NCI-H510A (cell line): Measurements from ENCODE around the gene ASAP3.

ENCODE experiments used
- DNase-seq: peaks from one replicate; lab custom pipeline; 2025; lab: John Stamatoyannopoulos, UW

The ASAP3 gene

DNA sequence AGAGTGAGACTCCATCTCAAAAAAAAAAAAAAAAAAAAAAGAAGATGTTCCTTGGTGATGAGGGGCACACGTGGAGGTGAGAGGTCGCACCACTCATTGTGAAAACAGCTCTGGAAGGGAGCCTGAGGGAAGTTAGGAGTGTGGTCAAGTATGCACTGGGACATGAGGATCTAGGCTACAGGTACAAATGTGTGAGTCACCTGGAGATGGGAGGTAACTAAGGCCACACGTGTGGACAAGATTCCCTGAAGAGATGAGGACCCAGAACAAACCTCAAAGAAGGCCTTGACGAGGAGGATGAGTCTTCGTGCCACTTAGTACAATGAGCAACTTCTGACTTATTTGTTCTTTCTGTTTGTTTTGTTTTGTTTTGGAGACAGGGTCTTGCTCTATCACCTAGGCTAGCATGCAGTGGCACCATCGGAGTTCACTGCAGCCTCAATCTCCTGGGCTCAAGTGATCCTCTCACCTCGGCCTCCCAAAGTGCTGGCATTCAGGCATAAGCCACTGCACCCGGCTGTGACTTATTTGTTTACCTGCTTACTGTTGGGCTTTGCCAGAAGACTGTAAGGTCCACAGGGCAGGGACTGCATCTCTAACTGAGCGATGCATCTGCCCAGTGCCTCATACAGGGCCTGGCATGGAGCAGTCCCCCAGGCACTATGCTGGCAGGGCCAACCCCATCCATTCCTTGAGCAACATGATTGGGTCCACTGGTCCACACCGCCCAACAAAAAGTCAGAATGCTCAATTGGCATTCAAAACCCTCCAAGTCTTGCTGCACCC is 6.4 kb downstream of the ASAP3 start:
- DNase-seq: no peak

DNA sequence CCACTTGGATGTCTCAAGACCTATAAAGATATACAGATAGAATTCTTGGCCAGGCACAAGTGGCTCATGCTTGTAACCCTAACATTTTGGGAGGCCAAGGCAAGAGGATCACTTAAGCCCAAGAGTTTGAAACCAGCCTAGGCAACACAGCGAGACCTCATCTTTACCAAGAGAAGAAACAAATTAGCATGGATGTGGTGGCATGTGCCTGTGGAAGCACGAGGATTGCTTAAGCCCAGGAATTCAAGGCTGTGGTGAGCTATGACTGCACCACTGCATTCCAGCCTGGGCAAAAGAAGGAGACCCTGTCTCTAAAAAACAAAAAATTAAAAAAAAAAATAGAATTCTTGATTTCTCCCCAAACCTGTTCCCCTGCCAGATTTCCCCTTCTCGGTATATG is 8.3 kb downstream of the ASAP3 start:
- no peak for DNase-seq

DNA sequence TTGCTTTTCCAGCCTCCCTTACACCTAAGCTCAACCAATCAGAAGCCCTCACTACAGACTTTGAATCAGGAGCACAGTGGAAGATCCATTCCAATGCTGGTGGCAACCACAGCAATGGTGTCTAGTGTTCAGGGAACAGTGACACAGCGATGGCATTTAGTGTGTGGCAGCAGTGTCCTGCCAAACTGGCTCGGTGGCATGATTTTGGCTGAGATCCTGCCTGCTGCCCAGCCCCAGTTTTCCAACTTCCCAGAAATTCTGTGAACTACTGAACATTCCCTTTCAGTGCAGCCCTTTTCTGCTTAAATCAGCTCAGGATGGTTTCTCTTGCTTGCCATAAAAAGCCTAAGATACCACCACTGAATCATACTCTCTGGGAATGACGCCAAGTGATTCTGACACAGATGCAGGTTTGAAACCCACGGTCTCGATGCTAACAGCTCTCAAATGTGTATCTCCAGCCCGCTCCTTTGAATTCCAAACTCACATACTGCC is 8.8 kb downstream of the ASAP3 start:
- no peak for DNase-seq

DNA sequence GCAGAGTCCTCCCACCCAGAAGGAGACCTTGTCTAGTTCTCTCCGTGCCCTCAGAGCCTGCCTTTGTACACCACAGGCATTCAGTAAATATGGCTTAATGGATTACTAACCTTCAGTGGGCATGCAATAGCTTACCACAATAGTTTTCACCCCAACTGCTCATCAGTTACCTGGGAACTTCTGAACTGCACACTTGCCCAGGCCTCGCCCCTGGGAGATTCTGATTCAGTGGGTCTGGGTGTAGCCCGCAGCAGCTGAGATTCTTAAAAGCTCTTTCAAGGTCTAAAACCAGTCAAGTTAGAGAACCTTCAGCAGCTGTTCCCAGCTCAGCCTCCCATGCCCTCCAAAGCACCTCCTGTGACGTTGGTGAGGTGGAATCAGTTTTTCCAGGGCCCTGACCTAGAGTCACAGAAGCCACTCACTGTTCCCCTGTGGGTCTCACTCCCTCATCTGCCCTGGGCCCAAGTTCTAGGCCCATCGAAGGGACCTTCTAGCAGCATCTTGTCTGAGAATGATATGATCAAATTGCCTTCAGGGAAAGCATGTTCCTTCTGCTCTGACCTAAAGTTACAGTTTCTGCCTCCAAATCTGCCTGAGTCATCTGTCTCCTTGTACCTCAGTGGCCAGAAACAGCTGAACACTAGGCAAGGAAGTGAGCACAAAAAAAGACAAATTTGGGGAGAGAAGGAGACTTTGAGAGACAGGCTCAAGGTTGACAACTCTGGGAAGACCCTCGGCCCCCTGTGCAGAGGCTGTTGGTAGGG is 10.8 kb downstream of the ASAP3 start:
- DNase-seq: no peak

DNA sequence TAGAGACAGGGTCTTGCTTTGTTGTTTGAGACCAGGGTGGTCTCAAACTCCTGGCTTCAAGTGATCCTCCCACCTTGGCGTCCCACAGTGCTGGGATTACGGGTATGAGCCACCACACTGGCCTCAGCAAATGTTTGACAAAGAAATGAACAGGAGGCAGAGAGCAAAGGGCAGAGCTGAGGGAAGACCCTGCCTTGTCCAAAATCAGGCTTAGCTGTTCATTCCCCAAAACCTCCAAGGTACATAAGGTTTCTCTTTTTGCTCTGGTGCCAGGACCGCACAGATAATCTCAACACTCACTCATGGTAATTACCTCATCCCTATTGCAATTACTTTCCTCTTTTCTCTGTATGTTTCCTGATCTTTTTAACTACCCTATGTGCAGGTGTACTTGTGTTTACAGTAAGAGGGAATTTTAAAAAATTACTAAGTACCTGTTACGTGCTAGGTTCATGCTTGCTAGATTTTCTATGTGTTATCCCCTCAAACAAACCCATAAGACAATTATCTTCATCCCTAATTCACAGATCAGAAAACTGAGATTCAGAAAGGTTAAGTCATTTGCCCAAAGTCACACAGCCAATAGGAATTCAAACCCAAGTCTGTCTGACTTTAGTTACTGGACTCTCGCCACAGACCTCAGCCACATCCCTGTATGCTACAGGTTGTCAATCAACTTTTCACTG is 11.5 kb downstream of the ASAP3 start:
- no peak for DNase-seq

DNA sequence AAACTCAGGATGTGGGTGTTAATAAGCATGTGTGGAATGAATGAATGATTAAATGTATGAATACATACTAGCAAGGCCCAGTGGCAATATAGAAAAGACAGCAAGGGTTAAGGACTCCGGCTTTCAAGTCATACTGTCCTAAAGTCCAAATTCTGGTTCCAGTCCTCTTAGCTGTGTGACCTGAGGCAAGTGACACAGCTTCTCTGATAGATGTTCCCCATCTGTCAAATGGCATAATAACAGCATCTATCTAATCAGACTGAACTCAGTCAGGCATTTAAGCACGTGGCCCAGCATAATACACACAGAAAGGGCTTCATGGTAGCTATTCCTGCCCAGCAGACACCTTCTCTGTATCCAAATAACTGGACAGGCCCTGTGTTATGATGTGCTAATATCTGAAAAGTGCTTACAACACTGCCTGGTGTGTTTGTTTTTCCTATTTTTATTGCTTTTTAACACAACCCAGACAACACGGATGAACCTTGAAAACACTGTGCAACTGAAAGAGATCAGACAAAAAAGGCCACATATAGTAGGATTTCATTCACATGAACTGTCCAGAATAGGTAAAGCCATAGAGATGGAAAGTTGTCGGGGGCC is 12.4 kb downstream of the ASAP3 start:
- no peak for DNase-seq

DNA sequence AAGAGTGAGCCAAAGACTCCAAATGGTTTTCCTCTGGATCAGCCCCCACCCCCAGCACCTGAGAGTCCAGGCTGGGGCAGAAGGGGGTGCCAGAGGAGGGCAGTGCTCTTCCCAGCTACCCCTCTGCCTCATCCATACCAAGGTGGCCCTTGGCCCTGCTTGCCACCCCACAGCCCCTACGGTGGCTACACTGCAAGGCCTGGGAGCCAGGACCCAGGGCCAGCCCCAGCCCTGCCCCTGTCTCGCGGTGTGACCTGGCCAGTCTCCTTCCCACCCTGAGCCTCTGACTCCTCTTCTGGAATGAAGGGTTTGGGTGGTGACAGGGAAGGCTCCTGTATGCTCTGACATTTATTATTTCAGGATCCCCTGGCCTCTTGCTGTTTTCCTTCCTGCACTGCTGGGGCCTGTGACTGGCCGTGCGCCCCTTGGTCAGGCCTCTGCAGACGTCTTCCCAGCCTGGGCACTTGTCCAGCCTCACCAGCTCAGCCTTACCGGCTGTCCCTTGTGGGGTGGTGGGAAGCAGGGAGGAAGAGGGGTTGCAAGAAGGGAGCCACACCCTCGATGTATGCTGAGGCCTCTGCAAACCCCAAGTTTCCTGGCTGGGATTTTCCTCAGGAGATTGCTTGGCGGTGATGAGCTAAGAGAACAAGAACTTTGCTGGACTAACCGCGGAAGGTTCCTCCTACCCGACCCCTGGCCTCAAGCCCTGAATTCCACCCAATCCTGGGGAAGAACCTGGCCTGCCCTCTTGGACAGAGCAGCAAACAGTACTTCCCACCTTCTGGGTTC is 13.5 kb downstream of the ASAP3 start:
- DNase-seq: no peak

DNA sequence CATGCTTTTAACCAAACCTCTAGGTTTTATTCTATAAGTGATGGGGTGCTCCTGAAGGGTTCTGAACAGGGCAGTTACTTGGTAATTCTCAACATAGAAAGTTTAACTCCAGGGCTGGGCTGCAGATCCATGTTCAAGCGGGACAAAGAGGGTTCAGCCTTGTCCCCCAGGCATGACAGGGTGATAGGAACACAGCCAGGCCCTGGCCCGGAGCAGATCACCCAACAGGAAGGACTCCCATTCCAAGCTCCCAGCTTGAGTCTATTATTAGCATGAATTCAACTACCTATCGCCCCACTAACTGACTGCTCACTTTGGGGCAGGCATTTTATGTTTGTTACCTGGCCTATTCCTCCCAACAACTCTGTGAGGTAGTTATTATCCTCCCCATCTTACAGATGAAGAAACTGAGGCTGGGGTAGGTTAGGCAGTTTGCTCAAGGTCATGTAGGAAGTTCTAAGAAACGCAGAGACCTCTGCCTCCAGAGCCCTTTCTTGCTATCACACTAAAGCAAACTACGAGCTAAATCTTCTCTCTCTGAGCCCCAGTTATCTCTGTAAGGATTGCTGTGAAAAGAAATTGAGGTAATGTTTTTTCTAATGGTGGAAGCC is 14.5 kb downstream of the ASAP3 start:
- no peak for DNase-seq

DNA sequence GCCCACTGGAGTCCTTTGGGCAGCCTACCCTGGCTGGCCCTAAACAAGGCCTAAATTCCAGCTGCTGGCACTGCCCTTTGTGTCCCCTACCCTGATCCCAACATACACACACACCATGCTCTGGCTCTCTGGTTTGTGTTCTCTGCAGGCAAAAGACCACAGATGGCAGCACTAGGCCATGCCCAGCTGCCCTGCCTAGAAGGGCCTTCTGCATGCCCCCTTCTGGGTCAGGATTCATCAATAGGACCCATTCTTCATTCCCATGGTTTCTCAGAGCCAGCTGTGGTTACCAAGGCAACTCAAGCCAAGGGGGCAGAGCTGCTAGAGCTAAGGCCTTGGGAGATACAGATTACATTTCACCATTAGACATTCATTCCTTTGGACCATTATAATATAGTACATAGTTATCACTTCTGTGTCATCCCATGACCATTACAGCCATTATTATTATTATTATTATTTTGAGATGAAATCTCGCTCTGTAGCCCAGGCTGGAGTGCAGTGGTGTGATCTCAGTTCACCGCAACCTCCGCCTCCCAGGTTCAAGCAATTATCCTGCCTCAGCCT is 17.5 kb downstream of the ASAP3 start:
- DNase-seq: no peak

DNA sequence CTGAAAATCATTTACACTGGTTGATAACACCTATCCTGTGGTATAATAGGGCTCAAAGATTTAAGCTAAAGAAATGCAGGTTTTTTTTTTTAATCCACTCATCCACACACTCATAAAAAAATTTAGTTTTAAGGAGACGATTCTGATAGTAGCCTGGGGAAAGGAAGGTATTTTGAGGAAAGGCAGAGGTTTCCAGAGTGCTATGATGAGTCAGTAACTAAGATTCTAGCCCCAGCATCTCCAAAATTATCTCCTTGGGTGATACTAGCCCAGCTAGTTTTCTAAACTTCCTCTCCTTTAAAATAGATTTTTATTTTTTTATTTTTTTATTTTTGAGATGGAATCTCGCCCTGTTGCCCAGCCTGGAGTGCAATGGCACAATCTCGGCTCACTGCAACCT is 20.7 kb downstream of the ASAP3 start:
- no peak for DNase-seq

DNA sequence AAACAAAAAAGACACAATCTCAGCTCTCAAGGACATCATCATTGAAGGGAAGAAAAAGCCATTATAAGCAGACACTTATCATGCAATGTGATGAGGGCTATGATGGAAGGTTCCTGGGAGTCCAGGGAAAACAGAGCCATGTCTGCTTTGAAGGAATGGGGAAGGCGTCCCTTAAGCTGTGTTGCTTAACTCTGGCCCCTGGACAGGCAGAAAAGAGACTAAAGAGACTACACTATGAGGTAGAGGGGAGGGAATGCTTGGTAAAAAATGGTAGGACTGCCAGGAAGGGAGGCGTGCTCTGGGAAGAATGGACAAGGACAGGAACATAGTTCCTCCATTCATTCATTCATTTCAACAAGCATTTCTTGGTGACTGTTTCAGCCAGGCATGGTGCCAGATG is 21.2 kb downstream of the ASAP3 start:
- DNase-seq: no peak

DNA sequence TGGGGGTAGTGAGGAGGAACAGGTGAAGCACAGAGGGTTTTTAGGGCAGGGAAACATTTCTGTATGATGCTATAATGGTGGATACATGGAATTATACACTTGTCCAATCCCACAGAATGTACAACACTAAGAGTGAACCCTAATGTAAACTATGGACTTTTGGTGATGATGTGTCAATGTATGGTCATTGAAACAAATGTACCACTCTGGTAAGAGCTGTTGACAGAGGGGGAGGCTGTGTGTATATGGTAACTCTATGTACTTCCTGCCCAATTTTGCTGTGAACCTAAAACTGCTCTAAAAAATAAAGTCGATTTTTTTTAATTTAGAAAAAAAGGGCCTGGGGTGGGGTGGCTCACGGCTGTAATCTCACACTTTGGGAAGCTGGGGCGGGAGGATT is 22.9 kb downstream of the ASAP3 start:
- no peak for DNase-seq

DNA sequence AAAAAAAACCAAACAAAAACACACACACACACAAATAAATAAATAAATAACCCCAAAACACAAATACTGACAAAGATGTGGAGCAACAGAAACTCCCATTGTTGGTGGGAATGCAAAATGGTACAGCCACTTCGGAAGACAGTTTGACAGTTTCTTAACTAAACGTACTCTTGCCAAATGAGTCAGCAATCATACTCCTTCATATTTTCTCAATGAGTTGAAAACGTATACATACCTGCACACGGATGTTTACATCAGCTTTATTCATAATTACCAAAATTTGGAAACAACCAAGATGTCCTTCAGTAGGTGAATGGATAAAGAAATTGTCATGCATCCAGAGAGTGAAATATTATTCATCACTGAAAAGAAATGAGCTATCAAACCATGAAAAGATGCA is 23.5 kb downstream of the ASAP3 start:
- DNase-seq: no peak

DNA sequence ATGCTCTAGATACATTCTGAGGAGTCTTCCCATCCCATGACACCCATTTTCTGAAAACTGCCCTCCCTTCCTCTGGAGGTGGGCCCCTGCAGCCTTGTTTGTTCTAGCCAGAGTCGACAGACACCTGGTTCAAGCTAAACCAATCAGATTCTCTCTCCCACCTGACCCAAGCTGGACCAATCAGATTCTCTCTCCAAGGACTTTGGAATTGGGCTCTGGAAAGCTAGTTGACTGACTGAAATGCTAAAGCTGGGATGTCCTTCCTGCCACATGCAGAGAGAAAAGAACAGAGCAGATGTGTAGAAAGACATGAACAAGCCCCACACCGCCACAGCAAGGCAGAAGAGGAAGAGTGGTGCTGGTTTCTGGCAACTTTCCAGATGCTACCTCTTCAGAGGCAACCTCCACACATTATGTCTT is 24.6 kb downstream of the ASAP3 start:
- no peak for DNase-seq

DNA sequence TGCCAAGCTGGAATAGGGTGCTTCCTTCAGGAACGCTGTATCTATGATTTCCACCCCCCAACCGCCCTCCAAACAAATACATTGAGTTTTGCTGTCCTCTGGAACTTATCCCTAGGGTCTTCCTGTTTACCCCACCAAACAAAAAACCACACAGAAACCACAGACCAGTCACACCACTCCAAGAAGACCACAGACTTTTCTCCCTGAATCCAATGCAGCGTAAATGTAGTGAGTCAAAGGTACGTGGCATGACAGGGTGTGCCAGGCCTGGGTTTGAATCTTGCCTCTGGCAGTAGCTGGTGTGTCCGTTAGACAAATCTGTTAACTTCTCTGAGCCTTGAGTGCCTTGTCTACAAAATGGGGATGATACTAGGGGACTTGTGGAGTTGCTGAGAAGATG is 27.8 kb downstream of the ASAP3 start:
- DNase-seq: no peak

DNA sequence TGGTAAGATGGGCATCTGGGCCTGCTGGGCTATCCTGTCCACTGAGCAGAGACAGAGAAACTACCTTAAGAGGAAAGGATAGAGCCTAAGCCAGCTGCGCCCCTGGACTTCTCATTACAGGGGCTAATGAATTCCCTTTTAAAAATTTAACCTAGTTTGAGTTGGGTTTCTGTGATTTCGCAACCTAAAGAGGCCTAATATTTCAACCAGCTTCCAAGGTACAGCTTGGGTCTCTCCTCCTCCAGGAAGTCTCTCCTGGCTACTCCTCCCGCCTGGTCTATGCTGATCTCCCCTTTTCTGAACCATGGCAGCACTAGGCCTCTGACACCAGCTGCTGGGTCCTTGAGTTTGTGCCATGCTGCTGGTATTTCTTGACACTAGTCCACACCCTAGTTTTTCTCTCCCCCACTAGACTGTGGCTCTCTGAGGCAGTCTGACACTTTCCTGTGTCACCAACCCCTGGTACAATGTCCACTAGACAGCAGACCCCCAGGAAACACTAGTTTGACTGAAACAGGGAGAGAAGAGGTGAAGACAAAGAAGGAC is 30.5 kb downstream of the ASAP3 start:
- no peak for DNase-seq

DNA sequence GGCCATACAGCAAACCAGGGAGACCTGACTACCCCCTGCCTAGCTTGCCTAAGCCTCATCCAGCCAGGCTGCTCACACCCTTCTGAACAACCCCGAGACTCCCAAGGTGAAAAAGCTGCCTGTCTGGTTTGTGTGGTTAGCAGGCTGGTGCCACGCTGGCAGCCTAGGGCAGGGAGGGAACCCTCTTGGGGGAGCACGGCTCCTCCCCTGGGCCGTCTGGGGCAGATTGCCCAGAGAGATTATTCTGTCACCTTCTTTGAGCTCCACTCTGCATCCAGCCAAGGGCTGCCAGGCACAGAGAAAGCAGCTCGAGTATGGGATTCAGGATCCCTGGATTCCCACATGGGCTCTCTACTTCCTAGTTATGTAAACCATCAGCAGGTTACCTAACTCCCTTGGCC is 32.0 kb downstream of the ASAP3 start:
- peak; percentile 70 for DNase-seq

DNA sequence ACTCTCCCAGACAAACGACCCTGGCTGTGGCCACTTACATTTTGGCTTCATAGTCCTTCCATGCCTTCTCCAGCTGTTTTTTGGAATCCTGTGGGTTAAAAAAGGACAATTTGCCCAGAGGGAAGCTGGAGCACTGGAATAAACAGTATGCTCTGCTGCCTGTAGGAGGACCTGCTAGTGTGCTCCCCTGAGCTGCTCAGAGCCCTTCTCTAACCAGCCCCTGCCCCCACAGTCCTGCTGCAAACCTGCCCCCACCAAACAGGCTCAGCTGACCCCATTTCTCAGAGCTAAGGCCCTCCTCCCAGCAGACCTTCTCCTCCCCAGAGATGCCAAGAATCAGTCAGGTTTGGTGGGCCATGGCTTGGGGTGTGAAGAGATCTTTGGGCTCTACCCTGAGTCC is 32.5 kb downstream of the ASAP3 start:
- DNase-seq: no peak

DNA sequence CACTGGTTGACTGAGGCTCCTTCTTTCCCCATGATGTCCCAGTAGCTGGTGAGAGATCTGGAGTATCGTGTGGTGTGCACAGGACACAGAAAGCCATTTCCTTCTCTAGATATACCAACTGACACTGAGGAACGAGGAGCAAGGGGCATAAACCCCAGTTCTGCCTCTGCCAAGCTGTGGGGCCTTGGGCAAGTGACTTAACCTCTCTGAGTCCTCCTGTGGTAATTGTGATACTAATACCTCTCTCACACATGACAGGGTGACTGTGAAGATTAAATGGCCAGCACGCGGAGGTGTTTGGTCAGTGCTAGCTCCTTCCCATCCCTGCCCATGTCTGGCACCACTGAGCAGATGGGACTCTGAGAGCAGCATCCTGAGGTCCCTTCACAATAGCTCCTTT is 33.1 kb downstream of the ASAP3 start:
- DNase-seq: no peak

DNA sequence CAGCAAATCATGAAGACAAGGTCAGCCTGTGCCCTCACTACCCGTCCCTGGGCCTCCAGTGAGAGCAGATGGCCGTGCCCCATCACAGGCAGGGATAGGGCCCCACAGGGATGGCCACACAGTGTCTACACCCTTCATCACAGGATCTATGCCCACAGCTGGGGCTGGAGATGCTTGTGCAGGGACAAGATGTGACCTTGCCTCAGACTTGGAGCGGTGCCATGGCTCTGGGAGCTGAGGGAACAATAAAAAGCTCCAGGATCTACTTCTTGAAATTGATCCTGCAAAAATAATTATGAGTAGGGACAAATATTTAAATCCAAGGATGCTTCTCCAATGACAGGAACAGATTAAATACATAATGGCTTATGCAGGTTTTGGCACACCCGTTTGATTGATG is 34.0 kb downstream of the ASAP3 start:
- no peak for DNase-seq

DNA sequence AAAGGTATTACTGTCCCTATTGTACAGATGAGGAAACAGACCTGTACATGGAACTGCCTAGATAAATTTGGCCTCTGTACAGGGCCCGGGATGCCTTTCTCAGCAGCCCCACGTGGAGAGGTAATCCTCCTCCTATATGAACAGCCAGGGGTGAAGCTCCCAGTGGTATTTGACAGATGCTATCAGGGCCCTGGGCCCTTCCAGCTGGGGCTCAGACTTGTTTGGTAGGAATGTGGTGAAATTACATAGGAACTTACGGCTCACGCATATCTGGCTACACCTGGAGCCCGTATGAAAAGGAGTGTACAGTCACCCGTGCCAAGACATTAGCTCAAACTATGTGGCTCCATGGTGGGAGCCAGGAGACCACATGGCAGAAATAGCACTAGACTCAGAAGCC is 34.7 kb downstream of the ASAP3 start:
- DNase-seq: no peak
